LNCaP clone FGC (cell line): ENCODE data around the gene KCNIP4.

Experiments used
- DNase-seq: peaks from one replicate; pipeline ENCODE4 v3.0.0-alpha.2; 2011; ENCODE audit warnings: low read depth
- H3K4me3 ChIP-seq: 2 replicates; pipeline ENCODE4 v1.5.1; 2011; ENCODE audit warnings: mild to moderate bottlenecking, low read depth, low read length, control low read depth
- CTCF ChIP-seq: IDR thresholded peaks from 2 replicates; pipeline ENCODE4 v1.5.1; 2012; ENCODE audit warnings: mild to moderate bottlenecking; ENCODE audit not compliant: control insufficient read depth, insufficient read depth; ENCODE audit errors: extremely low read depth

Gene KCNIP4

GRCh38 chr4:21467551-21467950, 481.0 kb downstream of the KCNIP4 start:
- DNase-seq = no peak
- no peak overlapping the region for H3K4me3 ChIP-seq
- no peak for TF ChIP-seq CTCF

- no peak for TF ChIP-seq CTCF
- no peak for DNase-seq
These were observed 491.3 kb downstream of the KCNIP4 start for GRCh38 chr4:21457086-21457840.

GRCh38 chr4:21454831-21455230, 493.7 kb downstream of the KCNIP4 start:
- TF ChIP-seq CTCF = no peak
- H3K4me3 ChIP-seq = no peak overlapping the region
- no peak for DNase-seq

More at GRCh38 chr4:21457086-21457840, 491.3 kb downstream of the KCNIP4 start:
- H3K4me3 ChIP-seq = no peak overlapping the region

GRCh38 chr4:21454201-21454600, 494.4 kb downstream of the KCNIP4 start:
- no peak for TF ChIP-seq CTCF
- H3K4me3 ChIP-seq = no peak overlapping the region
- DNase-seq = no peak

GRCh38 chr4:21452931-21453330, 495.6 kb downstream of the KCNIP4 start:
- H3K4me3 ChIP-seq = no peak overlapping the region
- no peak for DNase-seq
- TF ChIP-seq CTCF = no peak

GRCh38 chr4:21451032-21451431, 497.5 kb downstream of the KCNIP4 start:
- no peak overlapping the region for H3K4me3 ChIP-seq
- no peak for TF ChIP-seq CTCF
- DNase-seq = no peak

- no peak for TF ChIP-seq CTCF
- DNase-seq = no peak
- H3K4me3 ChIP-seq = no peak overlapping the region
These were observed 498.2 kb downstream of the KCNIP4 start for GRCh38 chr4:21450331-21450730.
